Measurements from ENCODE around the gene HSPG2.
A peak's percentile ranks its signal among the peaks of the same experiment; 100 is the strongest.
"Not testable (repeated sequence)": the region's sequence is repeated elsewhere in the genome, so short reads cannot be mapped to it uniquely, and the experiment has no call there.

Gene HSPG2

DNA sequence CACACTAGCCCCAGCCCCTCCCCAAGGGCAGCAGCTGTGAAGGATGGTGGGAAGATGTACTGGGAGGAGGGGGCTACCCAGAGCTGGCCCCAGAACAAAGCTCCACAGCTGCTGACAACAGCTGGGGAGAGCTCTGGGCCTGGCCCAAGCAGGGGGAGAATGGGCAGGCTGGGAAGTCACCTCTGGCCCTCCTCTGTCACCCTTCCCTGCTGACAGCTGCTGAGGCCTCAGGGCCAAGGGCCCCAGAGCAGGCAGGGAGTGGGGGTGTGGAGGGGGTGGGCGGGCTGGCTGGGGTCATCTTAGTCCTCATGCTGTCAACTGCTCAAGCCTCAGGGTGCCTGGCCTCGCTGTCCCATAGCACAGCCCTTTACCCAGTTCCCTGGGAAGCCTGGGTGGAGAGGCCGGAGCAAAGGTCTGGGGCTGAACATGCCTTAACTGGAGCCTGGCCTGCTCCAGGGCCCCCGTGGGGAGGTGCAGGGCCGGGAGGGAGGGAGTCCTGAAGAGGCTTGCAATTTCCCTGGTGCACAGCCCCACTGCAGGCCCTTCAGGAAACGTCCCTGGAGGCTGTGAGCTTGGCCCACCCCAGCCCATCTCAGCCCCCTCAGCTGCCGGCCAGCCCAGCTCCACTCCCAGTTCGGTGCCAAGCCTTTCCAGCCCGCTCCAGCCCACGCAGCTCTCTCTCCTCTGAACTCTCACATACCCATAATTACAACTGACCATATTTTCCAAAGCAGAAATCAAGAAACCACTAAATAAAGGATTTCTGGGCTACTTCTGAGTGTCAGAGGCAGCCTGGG is 25.7 kb downstream of the HSPG2 start:
- DNase-seq = no peak

DNA sequence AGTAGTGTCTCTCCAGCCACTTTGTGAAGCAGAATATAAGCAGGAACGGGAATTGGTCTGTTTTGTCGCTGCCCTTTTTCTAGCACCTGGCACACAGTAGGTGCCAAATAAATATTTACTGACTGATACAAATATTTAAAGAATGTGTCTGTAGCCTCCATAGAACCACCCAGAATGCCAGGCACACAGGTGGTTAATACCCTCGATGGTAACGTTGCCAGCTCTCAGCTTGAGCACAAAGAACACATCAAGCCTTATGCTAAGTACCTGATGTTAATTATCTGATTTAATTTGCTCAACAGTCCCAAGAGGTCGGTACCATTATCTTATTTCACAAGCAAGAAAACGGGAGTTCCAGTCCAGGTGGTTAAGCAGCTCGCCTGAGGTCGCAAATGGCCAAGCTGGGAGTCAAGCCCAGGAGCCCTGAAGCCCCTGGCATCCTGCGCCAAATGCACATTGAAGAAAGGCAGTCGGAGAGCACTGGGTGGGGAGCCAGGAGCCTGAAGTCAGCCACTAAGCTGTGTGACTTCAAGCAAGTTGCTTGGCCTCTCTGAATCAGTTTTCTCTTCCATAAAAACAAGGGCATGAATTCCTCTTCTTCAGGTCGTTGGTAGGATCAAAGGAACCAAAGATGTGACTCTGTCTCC is 26.4 kb downstream of the HSPG2 start:
- no peak for DNase-seq

DNA sequence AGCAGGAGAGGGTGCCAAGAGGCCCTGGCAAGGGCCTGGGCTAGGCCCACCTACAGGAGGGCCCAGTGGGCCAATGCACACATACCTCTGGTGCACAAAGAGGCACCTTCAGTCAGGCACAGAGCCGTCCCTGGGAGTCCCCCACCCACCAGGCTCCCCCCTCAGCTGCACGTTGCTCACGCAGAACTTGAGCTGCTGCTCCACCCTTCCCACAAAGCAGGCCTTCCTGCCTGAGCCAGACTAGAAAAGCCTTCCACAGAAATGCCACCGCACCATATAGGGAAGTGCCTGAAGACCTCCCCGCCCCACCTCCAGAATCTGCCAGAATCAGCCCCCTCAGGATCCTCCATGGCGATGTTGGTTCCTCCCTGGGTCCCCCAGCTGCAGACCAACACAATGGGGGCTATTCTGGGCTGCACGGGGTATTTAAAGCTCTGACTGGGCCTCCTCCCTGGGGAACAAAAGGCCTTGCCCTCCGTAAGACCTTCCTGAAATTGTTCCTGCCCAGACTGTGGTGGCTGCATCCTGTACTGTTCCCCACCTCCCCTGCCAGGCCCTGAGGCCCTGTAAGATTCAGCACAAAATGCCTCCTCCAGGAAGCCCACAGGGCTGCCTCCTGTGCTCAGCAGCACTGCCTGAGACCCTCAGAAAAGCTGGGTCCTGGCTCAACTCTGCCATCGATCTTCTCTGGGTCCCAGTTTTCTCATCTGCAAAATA is 27.2 kb downstream of the HSPG2 start:
- no peak for DNase-seq

DNA sequence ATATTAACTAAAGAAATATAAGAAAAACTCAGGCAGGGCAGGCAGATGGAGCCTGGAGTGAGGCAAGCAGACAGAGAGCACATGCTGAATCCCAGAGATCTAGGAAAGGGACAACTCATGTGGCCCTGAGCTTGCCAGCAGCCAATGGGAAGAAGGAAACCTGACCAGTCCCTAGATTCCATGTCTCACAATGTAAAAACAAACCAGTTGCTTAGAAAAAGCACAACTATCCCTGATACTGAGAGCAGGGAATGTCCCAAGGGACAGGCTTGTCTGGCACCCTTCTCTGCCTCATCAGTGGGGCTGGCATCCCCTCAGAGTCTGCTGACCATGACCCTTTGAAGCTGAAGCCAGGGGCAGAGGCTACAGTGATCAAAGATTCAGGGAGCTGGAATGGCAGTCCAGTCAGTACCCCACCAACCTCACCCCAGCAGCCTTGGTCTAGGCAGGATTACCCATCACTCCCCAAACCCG is 27.8 kb downstream of the HSPG2 start:
- no peak for DNase-seq

DNA sequence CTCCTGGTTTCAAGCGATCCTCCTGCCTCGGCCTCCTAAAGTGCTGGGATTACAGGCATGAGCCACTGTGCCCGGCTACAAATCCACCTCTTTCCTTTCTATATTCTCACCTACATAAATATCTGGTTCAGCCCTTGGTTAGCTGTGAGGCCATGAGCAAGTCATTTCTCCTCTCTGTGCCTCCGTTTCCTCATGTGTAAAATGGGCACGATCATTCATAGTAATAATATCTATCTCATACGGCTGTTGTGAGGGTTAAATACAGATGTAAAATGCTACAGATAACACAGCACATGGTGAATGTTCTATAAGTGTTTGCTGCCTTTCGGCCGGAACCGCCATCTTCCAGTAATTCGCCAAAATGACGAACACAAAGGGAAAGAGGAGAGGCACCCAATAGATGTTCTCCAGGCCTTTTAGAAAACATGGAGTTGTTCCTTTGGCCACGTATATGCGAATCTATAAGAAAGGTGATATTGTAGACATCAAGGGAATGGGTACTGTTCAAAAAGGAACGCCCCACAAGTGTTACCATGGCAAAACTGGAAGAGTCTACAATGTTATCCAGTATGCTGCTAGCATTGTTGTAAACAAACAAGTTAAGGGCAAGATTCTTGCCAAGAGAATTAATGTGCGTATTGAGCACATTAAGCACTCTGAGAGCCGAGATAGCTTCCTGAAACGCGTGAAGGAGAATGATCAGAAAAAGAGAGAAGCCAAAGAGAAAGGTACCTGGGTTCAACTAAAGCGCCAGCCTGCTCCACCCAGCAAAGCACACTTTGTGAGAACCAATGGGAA is 29.2 kb downstream of the HSPG2 start:
- DNase-seq = not testable (repeated sequence)

DNA sequence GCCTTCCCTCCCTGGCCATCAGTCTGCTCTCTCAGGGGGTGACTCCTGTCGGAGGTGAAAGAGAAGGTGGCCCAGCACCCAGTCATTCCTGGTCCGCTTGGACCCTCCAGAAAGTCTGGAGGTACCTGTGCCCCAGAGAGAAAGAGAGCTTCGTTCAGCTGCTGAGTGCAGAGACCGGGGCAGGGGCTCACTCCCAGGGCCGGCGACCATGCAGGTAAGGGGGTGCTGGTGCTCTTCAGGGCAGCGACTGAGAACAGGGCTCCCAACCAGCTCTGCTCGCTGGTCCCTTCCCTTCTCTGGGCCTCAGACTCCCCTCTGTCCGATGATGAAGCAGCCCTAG is 30.1 kb downstream of the HSPG2 start:
- no peak for DNase-seq

DNA sequence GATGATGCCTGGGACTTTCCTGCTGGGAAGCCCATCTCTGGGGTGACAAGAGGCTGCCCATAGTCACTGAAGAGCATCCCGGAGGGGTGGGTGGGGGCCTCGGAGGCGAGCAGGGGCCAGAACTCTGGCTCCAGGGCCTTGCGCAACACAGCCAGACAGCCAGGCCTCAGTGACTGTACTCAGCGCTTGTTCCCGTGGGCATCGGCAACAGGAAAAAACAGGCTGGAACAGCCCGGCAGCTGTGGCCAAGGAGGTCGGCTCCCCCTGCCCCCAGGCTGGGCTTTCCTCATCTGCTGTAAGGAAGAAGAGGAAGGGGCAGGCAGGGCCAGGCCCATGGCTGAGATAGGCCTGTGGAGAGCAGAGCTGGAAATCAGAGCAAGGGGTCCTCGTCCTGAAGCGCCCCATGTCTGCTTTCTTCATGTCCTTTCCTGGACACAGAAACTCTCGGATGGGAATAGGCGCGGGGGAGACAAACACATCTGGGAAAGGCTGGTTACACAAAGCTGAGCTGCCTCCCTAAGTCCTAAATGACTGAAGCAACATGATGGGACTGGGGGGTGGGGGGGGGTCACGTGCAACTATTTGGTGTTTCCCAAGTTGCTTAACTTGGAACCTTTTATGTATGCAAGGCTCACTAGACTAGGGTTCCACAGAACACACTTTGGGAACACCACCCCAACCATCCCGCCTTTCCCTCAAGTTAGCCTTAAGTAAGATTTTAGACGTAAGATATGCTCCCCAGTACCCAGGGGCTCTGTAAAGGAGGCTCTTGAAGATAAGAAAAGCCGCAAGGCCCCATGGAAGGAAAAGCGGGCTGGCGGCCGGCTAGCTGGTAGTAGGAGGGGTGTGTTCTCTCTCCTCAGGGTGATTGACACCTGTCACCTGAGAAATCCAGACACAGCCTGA is 30.7 kb downstream of the HSPG2 start:
- DNase-seq = no peak

DNA sequence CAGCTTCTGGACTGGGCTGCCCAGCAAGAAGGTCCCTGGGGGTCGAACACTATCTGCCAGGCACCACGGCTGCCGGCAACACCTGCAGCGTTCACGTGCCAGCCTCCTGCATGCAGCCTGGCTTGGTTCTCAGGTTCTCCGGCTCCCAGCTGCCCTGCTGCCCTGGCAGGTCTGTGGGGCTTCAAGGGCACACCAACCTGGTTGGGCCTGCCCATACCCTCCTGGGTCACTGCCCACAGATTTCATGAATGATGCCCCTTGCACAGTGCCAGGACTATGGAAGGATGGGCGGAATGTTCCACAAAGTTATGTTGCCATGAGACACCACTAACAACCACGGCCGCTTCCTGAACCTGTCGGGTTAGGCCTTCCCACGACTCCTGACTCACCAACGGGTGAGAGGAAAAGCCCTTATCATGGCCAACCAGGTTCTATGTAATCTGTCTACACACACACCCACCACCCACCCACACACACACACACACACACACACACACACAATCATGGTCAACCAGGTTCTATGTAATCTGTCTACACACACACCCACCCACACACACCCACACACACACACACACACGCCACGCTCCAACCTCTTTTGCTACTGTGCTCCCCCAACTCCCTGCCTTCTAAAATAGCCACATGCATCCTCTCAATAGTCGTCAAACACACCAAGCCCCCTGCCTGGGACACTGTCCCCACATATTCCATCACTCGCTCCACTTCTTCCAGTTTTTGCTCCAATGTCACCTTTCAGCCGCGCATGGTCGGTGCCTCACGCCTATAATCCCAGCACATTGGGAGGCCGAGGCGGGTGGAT is 32.2 kb downstream of the HSPG2 start:
- peak; percentile 7 for DNase-seq

DNA sequence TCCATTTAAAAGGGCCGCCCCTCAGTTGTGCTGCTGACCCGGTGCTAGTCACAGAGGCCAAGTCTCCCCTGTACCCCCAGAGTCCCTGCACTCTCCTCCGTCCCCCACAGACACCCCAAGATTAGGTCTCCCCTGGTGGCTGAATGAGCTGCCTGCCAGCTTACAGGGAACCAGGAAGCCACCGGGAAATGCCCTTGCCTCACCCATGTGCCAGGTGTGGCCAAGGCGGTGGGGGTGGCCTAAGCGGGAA is 32.7 kb downstream of the HSPG2 start:
- DNase-seq = no peak

DNA sequence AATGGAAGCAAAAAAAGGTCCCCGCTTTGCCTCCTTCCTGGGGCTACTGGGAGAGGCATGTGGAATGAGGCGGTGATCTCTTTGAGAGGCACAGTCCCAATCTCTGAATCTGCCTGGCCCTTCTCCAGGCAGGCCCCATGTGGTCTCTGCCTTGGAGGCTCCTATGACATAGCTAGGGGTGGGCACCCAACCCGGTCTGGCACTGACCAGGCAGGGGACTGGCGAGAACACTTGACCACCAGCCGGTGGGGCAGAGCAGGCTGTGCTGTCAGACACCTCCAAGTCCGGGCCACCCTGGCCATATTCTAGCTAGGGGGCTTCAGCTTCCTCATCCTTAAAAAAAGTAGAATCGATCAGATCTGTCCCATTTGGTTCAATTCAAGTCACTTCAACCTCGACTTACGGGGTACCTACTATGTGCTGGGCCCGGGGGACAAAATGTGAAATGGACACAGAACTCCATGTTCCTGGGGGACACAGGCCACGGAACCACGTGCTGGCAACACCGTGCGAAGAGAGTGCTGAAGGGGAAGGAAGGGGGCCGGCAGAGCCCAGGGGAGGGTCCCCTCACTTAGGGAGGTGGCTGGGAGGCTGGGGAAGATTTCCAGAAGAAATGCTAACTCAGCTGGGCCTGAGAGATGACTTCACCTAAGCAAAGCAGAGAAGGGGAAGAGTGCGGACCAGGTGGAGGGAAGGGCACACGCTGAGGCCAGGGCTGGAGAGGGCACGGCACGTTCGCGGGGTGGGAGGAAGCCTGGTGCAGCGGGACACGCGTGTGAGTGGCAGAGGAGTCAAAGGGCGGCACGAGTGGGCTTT is 33.3 kb downstream of the HSPG2 start:
- no peak for DNase-seq

DNA sequence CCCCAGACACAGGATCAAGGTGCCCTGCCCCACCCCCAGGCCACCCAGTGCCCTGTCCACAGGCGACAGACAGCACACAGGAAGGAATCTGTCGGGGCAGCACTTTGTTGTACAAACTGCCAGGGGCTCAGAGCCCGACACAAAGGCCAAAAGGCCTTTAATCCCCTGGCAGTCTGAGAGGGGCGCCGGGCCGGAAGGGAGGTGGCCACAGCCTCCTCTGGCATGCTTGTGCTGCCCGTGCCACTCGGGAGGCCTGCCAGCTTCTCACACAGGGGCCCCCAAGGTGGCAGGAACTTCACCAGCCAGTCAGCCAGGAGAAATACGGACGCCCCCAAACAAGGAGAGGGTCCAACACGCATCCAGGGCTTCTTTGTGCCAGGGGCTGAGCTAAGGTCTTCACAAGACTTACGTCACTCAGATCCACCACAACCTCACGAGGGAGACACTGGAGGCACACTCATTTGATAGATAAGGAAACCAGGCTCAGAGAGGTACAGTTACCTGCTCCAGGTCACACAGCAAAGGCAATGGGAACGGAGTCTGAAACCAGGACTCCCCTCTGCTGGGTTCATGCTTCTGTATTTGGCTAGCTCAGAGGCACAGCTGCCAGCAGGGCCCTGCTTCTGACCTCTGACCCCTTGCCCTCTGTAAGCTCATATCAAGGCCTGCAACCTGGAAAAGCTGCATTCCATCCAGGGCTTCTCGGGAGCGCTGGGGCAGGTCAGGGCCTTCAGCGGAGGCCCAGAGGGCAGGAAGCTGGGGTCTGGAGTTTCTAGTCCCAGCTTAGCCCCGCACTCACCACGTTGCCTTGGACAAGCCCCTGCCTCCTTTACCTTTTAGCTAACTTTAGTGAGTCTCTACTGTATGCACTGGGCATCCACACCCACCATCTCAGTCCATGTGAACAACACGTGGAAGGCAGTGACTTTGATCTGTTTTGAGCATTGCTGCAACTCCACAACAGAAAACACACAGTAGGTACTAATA is 34.8 kb downstream of the HSPG2 start:
- DNase-seq = no peak

DNA sequence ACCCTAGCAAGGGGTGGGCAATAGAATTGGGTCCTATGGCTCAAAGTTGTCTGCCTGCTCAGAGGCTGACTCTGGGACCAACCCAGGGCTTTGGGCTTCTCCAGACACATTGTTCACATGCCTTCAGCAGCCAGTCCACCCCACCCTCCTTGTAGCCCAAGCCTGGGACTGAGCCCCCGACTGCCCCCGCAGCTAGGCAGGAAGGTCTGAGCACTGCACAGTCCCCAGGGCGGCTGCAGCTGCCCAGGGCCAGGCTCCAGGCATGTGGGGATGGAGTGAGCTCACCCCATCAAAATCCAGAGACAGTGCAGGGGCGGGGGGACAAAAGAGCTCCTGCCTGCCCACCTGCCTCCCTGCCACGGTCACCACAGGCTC is 35.6 kb downstream of the HSPG2 start:
- no peak for DNase-seq

DNA sequence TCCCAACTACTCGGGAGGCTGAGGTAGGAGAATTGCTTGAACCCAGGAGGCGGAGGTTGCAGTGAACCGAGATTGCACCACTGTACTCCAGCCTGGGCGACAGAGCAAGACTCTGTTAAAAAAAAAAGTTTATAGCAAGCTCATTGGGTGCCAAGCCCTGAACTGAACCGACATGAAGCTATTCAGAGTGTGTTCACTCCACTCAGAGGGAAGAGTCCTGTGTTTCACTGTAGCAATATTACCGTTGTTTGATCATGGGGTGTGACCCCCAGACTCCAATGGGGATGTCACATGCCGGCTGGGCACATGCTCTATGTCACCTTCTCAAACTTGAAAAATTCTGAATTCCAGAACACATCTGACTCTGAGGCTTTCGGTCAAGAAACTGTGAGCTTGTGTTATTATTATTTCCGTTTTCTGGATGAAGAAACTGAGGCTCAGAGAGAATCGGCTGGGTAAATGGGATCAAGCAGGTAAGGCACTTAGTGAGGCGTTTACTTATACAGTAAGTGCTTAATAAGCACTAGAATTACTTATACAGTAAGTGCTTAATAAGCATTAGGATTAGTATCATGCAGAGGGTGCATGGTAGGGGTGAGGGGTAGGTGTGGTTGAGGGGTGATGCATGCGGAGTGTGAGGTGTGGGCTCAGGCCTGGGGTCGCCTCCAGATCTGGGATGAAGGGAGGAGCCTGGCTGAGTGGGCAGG is 36.2 kb downstream of the HSPG2 start:
- DNase-seq = no peak

DNA sequence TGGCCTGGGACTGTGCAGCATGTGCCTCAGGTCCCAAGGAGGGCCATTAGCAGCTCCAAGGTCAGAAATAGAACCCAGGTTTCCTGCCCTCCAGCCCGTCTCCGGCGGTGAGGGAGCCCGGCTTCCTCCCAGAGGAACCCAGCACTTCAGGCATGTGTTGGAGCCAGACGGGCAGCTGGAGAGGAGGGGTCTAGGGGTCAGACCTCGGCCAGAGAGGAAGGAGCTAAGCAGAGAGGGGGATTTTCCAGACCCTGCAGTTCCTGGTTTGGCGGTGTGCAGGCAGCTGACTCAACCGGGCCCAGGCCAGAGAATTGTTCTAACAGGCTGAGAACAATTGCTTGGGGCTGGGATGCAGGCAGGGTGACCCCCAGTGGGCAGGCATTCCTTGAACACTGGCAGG is 37.1 kb downstream of the HSPG2 start:
- DNase-seq = no peak

DNA sequence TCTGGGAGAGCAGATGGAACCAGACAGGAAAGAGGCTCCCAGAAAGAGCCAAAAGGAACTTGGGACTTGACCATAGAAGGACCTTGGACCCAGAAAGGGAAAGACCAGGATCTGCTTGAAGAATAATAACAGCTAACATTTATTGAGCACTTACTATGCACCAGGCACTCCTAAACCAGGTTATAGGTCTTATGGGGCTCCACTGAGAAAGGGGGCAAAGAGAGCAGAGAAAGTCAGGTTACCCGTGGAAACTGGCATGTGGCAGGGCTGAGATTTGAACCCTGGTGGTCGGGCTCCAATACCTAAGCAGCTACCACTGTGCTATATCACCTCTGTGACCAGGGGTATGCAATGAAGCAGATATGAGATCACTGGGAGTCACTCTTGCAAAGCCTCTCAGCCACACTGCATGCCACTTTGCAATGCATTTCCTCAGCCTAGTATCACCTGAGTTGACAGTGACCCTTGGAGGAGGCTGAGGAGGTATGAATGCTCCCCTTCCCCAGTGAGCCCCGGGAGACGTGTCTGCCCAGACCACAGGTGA is 37.8 kb downstream of the HSPG2 start:
- no peak for DNase-seq

DNA sequence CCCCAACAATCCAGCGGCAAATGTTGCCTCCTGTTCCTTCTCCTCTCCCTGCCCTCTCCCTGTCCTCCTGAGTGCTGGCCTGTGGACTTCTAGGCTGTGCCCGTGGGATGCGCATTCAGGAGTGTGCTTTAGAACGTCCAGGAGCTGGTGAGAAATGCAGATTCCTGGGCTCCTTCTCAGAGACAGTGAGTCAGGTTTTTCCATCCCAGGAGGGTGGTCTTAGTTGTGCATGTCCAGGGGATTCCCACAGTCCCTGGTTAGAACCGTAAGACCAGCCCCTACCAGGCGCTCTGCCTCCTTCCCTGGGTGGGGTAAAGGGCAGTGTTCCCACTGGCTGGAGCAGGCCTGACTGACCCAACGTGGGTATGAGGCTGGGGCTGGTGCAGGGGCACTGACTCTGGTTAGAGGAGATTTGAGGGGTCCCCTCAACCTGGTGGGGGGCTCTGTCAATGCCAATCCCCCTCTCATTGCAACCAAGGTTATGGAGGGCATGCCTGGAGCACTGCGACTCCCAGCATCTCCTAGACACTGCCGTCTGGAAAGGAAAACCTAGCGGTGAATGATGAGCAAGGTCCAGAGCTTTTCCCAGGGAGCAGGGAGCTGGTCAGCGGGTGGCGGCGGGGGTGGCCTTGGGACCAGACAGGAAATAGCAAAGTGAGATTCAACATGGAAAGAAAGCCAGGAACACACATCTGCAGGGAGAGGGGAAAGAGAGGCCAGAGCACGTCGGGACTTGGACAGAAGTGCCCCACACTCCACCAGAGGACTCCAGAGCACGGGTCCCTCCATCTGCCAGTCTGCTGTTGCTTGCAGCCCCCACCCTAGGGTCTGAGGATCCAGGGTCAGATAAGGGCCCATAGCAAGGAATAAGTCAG is 38.5 kb downstream of the HSPG2 start:
- DNase-seq = no peak

DNA sequence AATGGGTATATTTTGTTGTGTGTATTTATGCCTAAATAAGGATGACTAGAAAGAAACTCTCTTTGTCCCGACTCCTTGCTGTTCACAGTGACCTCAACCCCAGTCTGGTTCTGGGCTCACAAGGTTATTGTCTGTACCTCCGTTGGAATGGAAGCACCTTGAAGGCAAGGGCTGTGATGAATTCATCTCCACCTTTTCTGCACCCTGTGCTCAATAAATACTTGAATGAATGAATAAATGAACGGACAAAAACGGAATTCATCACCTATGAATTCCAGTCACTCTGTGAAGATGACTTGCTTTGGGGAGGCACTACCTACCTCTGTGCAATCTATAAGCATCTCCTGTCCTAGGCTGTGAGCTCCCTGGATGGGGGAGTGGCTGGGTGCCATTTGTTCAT is 39.3 kb downstream of the HSPG2 start:
- no peak for DNase-seq
